ENCODE data around the gene MGAT5B.
A peak's percentile ranks its signal among the peaks of the same experiment; 100 is the strongest.

Gene MGAT5B

DNA sequence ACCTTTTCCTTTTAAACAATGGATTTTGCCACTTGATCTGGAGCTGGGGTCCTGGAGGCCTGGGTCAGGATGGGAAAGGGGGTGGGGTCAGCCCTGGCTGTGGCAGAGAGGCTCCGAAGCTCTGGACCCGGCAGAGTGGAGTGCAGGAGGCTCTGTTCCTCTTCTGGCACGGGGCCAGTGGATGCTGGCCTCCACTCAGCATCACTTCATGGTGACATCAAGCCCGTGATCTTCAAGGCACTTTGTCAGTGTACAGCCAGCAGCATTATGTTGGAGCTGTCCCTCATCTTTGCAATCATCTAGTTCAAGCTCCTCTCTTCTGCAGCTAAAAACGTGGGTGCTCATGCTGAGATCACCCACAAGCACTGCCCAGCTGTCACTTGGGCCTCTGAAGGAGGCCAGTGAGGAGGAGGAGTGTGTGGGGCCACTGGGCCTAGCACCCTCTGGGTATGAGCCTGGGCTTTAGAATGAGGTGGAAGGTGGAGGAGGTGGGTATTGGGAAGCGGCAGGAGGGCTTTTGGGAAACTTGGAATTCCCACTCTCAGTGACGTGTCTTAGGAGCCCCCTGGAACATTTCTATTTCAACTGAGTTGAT is 45.9 kb upstream of the MGAT5B start:
- Histone ChIP-seq H3F3A (ENCODE audit: control insufficient read depth, insufficient read depth) (no peaks in the 10 kb centered on the region), H3K36me3 (ENCODE audit: control insufficient read depth, low read length) (no peaks in the 10 kb centered on the region), H3K4me3 (ENCODE audit: low read length) (no peak overlapping the region), H3K27me3 (ENCODE audit: control insufficient read depth, low read length) (no peaks in the 10 kb centered on the region), H3K79me2 (ENCODE audit: control insufficient read depth, low read length) (no peaks in the 10 kb centered on the region), H3K9me2 (replicated peaks; ENCODE audit: control insufficient read depth, low read length) (no peaks in the 10 kb centered on the region), H3K4me1 (ENCODE audit: control insufficient read depth, low read length) (peaks cover 46% of the 10 kb centered on the region), H3K4me2 (ENCODE audit: low read length) (no peak overlapping the region), H3K27ac (ENCODE audit: low read depth, low read length) (no peak overlapping the region), H4K20me1 (ENCODE audit: control insufficient read depth, insufficient read depth, low read depth, low read length) (no peaks in the 10 kb centered on the region), H3K9me3 (ENCODE audit: control insufficient read depth, insufficient read depth, low read length) (no peaks in the 10 kb centered on the region)
- no peak for TF ChIP-seq EZH2phosphoT487 (IDR thresholded peaks at IDR 0.05; ENCODE audit: borderline replicate concordance, low read length)
- TF ChIP-seq, protein P1, sequence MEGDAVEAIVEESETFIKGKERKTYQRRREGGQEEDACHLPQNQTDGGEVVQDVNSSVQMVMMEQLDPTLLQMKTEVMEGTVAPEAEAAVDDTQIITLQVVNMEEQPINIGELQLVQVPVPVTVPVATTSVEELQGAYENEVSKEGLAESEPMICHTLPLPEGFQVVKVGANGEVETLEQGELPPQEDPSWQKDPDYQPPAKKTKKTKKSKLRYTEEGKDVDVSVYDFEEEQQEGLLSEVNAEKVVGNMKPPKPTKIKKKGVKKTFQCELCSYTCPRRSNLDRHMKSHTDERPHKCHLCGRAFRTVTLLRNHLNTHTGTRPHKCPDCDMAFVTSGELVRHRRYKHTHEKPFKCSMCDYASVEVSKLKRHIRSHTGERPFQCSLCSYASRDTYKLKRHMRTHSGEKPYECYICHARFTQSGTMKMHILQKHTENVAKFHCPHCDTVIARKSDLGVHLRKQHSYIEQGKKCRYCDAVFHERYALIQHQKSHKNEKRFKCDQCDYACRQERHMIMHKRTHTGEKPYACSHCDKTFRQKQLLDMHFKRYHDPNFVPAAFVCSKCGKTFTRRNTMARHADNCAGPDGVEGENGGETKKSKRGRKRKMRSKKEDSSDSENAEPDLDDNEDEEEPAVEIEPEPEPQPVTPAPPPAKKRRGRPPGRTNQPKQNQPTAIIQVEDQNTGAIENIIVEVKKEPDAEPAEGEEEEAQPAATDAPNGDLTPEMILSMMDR (IDR thresholded peaks at IDR 0.05; ENCODE audit: low read depth, low read length, poor library complexity, severe bottlenecking): no peak

GRCh38 chr17:76824093-76824492 is 44.1 kb upstream of the MGAT5B start:
- Histone ChIP-seq H3K9me2 (replicated peaks; ENCODE audit: control insufficient read depth, low read length) (no peaks in the 10 kb centered on the region), H3K79me2 (ENCODE audit: control insufficient read depth, low read length) (no peaks in the 10 kb centered on the region), H3K9me3 (ENCODE audit: control insufficient read depth, insufficient read depth, low read length) (no peaks in the 10 kb centered on the region), H3K27ac (ENCODE audit: low read depth, low read length) (no peak overlapping the region), H4K20me1 (ENCODE audit: control insufficient read depth, insufficient read depth, low read depth, low read length) (no peaks in the 10 kb centered on the region), H3K27me3 (ENCODE audit: control insufficient read depth, low read length) (no peaks in the 10 kb centered on the region), H3K36me3 (ENCODE audit: control insufficient read depth, low read length) (no peaks in the 10 kb centered on the region), H3K4me3 (ENCODE audit: low read length) (no peak overlapping the region), H3K4me2 (ENCODE audit: low read length) (no peak overlapping the region), H3K4me1 (ENCODE audit: control insufficient read depth, low read length) (peaks cover 44% of the 10 kb centered on the region), H3F3A (ENCODE audit: control insufficient read depth, insufficient read depth) (no peaks in the 10 kb centered on the region)
- no peak for TF ChIP-seq EZH2phosphoT487 (IDR thresholded peaks at IDR 0.05; ENCODE audit: borderline replicate concordance, low read length)
- TF ChIP-seq, protein P1 (IDR thresholded peaks at IDR 0.05; ENCODE audit: low read depth, low read length, poor library complexity, severe bottlenecking): no peak

DNA sequence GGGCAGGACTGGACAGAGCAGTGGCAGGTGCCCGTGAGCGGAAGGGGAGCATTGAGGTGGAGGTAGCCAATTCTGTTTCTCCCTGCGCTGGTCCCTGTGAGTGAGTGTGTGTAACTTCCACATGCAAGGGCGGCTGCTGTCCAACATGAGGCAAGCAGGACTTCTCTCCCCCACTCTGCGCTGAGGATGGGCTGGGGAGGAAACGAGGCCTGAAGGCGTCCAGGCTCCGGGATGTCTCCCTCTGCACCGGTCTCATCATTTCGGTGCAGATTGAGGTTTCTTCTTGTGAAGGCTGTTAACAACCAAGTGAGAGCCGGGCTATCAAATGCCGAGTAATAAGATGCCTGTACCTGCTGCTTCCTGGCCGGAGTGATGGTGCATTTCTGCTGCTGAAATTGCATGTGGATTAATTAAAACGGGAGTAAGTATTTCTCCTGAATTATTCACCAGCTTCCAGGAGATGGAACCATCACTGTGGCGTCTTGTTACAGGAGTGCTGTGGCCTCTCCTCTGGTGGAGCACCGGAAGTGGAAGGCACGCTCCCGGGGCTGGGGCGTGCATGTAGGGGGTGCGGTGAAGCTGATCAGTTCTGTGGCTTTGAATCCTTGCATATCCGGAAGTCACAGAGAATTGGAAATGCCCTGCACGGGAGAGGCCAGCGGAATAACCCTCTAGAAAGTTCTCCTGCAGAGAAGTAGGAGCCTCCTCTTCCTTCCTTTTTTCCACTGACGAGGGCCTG is 41.7 kb upstream of the MGAT5B start:
- Histone ChIP-seq H3K4me1 (ENCODE audit: control insufficient read depth, low read length) (peaks cover 38% of the 10 kb centered on the region), H3K4me3 (ENCODE audit: low read length) (peak overlapping the region; percentile 37), H3K27me3 (ENCODE audit: control insufficient read depth, low read length) (peaks cover 6% of the 10 kb centered on the region), H3K36me3 (ENCODE audit: control insufficient read depth, low read length) (no peaks in the 10 kb centered on the region), H3K9me2 (replicated peaks; ENCODE audit: control insufficient read depth, low read length) (no peaks in the 10 kb centered on the region), H3K79me2 (ENCODE audit: control insufficient read depth, low read length) (no peaks in the 10 kb centered on the region), H3K9me3 (ENCODE audit: control insufficient read depth, insufficient read depth, low read length) (no peaks in the 10 kb centered on the region), H3F3A (ENCODE audit: control insufficient read depth, insufficient read depth) (no peaks in the 10 kb centered on the region), H4K20me1 (ENCODE audit: control insufficient read depth, insufficient read depth, low read depth, low read length) (no peaks in the 10 kb centered on the region), H3K4me2 (ENCODE audit: low read length) (peak overlapping the region; percentile 38), H3K27ac (ENCODE audit: low read depth, low read length) (no peak overlapping the region)
- TF ChIP-seq EZH2phosphoT487 (IDR thresholded peaks at IDR 0.05; ENCODE audit: borderline replicate concordance, low read length): no peak
- TF ChIP-seq, protein P1 (IDR thresholded peaks at IDR 0.05; ENCODE audit: low read depth, low read length, poor library complexity, severe bottlenecking): no peak

Data from DOHH2 (cell line).